HG03460 (cell line): ENCODE data around the gene CAPN15.

Source experiments
- ATAC-seq: cut with Tn5 transposase; IDR thresholded peaks from one replicate; pipeline ENCODE4 v1.9.1; 2021; ENCODE audit not compliant: unreplicated experiment

Gene CAPN15

DNA sequence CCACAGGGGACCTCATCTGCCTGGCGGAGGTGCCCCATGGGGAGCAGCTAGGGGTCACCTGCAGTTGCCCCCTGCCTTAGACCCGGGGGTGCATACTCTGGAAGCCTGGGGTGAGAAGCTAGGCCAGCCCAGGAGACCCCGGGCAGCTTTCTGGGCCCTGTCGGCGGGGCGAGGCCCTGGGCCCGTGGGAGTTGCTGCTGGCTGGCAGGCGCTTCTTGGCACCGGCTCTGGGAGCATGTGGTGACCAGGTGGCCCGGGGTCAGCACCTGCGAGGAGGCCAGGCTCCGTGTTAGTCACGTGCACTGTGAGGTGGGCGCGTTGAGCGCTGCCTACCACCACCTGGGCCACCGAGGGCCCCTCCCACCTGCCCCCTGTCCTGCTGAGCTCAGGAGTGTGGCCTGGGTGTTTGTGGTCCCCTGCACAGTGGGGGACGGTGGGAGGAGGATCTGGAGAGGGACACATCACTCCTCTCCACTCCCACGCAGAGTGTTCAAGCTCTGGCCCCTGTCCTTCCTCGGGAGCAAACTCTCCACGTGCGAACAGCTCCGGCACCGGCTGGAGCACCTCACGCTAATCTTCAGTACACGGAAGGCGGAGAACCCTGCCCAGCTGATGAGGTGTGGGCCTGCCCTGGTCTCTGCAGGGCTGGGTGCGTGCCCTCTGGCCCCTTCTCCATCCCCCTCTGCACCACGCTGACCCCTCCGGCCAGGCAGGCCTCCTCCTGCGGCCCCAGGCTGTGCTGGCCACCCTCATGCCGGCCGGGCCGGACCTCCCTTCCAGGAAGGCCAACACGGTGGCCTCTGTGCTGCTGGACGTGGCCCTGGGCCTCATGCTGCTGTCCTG is 48.1 kb downstream of the CAPN15 start:
- no peak for ATAC-seq

DNA sequence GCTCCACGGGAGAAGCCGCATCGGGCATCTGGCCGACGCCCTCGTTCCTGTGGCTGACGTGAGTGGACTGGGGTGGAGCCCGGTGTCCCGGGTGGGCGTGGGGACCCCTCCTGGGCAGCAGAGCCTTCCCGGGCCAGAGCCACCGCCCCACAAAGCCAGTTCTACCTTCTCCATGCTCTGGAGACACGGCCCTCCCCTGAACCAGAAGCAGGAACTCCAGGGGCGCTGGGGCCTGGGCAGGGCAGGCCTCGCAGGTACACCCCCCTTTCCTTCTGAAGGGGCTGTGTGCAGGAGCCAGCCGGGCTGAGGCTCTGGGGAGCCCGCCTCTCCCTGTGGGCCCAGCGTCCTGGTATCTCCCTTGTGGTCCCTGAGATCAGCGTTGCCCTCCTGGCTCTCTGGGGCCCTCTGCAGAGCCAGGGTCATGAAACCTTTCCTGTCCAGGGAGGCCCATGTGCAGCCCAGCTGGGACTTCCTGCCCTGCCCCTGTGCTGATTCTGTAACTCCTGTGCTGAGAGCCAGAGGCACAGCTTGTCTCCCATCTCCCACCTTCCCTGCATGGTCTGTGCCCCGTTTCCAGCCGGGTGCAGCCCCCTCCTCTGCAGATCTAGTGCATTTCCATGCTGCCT is 48.8 kb downstream of the CAPN15 start:
- no peak for ATAC-seq

DNA sequence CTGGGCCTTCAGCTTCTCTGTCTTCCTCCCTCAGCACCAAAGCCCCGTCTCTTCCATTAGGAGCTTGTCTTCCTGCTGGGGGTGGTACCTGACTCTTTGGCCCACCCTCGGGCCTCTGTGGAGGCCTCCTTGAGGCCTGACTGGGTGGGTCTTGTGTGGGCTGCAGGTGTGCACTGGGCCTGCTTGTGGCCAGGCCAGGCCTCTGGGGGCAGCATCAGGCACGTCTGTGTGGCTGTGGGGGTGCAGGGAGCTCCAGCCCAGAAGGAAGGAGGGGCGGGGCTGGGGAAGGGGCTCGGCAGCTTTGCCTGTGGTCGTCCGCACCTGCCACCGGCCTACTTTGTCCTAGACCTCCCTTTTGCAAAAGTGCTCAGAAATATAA is 49.3 kb downstream of the CAPN15 start:
- no peak for ATAC-seq

DNA sequence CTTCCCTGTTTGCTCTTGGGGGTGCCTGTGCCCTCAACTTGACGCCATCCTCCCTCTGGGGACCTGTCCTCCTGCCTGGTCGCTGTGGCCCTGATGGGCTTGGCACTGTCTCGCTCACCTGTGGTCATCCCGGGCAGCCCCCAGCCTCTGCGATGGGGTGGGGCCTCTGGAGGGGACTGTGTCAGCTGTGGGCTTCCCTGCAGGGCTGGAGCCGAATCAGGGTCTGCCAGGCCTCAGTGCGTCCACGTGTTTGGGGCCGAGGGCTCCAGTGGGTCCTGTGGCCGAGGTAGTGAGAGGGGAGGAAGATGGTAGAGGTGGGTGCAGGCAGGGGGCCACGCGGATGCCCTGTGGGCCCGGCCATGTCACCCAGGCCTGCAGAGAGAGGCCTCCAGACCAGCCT is 50.3 kb downstream of the CAPN15 start:
- ATAC-seq = no peak

DNA sequence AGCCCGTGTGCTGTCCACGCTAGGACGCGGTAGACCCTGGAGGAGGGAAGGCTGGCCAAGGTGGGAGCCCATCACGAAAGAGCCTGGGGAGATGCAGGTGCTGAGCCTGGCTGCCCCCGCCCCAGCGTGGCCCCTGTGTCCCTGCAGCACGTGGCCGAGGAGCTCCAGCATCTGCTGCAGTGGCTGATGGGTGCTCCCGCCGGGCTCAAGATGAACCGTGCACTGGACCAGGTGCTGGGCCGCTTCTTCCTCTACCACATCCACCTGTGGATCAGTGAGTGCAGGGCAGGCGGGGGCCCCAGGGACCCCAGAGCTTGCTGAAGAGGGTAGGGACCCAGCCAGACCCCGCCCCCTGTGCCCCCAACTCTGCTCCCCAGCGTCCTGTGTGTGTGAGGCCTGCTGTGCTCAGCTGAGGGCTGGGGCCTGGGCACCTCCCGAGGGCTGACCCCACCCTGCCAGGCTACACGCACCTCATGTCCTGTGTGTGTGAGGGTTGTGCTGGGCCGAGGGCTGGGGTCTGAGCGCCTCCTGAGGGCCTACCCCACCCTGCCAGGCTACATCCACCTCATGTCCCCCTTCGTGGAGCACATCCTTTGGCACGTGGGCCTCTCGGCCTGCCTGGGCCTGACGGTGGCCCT is 50.8 kb downstream of the CAPN15 start:
- no peak for ATAC-seq

DNA sequence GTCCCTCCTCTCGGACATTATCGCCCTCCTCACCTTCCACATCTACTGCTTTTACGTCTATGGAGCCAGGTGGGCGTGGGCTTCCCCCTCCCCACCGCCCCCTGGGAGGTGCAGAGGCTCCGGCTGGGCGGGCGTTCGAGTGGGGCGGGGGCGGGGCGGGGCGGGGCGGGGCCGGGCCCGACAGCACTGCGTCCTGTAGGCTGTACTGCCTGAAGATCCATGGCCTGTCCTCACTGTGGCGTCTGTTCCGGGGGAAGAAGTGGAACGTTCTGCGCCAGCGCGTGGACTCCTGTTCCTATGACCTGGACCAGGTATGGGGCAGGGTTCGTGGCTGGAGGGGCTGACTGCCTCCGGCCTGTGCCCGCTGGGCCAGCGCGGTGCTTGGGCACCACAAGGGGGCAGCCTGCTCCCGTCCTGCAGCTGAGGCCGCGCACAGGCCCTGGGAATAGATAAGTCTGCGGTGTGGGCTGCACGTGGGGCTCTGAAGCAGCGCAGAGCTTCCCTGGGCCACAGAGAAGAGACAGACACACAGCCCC is 51.4 kb downstream of the CAPN15 start:
- no peak for ATAC-seq

DNA sequence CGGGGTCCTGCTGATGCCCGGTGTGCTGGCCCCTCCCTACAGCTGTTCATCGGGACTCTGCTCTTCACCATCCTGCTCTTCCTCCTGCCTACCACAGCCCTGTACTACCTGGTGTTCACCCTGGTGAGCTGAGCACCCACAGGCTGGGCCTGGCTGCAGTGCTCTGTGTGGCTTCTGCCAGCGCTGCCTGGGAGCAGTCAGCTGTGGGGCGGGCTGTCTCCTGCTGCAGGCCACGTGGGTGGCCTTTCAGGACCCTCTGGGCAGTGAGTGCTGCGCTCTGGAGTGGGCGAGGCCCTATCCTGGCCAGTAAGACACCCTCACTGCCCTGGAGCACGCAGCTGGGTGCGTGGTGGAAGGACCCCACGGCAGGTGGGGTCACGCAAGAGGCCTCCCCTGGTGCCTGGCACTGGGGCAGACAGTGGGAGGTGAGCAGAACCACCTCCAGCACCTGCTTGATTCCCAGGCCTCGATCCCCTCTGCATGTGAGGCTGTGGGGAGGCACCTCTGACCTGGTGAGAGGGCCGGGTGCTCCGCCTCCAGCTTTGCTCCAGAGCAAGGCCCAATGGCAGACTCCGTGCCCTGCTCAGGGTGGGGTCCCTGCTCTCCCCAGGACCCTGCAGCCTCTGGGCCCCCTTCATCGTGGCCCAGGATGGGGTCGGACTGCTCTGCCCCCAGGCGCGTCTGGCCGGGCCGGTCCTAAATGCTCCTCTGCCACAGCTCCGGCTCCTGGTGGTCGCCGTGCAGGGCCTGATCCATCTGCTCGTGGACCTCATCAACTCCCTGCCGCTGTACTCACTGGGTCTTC is 52.8 kb downstream of the CAPN15 start:
- ATAC-seq = no peak

DNA sequence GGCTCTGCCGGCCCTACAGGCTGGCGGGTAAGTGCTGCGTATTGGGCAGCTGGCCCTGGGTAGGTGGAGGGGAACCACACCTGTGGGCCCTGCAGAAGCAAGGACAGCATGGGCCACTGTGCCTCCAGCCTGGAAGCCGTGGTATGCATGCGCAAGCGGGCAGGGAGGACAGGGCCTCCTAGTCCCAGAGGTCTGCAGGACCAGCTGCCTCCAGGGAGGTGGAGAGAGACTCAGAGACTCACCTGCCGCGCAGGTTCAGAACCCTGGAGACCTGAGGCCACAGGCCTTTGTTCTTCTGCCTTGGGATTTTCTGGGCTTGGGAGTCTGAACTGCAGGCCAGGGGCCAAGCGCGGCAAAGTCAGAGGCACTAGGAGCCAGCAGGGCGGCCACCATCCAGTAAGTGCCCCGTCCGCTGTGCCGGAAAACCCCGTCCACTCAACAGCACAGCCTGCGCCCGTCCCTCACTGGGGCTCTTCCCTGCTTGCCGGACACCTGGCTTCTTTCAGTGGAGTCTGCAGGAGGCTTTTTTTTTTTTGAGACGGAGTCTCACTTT is 53.5 kb downstream of the CAPN15 start:
- ATAC-seq = no peak

DNA sequence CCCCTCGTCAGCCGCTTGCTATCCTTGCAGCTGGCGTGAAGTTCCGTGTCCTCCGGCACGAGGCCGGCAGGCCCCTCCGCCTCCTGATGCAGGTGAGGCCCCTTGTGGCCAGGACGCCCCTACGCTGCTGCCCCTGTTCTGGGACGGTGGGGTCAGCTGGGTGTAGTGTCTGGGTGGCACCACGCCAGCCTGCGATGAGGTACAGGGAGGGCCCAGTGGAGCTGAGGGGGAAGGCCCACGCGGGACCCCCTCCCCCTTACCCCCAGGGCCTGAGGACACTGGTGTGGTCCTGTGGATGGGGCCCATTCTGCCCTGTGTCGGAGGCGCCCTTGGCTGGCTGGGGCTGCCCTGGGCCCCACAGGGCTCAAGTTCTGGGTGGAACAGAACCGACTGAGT is 54.7 kb downstream of the CAPN15 start:
- ATAC-seq = no peak

DNA sequence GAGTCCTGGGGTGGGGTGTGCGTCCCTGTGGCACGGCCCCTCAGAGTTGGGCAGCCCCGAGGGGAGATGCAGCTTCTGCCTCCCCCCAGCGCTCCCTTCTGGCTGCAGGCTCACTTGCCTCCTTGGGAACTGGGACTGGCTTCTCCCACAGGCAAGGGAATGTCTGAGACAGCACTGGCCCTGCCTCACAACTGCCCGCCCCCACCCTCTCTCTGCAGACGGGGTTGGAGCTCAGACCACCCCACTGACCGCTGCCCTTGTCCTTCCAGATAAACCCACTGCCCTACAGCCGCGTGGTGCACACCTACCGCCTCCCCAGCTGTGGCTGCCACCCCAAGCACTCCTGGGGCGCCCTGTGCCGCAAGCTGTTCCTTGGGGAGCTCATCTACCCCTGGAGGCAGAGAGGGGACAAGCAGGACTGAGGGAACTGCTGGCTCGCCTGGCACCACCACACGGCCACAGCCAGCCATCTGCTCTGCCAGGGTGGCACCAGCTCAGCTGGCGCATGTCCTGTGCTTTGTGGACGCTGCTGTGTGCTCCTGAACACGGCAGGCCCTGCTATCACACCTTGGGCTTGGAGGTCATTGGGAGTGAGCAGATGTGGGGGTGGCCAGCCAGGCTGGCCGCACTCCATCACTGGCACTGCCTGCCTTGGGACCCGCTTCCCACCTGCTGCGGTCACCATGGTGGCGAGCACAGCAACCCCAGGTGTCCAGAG is 55.3 kb downstream of the CAPN15 start:
- no peak for ATAC-seq

DNA sequence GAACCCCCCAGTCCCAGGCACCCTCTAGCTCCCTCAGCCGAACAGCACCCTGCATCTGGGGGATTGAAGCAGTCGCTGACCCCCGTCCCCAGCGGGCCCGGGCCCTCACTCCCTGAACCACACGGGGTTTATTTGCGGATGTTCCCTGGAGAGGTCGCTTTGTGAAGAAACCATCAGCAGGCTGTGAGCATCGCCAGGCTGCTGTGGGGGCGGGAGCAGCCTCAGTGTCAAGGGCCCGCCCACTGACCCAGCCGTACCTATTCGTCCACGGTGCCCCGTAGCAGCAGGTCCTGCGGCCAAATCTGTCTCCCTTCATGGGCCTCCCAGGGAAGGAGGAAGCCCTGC is 55.9 kb downstream of the CAPN15 start:
- ATAC-seq = no peak

DNA sequence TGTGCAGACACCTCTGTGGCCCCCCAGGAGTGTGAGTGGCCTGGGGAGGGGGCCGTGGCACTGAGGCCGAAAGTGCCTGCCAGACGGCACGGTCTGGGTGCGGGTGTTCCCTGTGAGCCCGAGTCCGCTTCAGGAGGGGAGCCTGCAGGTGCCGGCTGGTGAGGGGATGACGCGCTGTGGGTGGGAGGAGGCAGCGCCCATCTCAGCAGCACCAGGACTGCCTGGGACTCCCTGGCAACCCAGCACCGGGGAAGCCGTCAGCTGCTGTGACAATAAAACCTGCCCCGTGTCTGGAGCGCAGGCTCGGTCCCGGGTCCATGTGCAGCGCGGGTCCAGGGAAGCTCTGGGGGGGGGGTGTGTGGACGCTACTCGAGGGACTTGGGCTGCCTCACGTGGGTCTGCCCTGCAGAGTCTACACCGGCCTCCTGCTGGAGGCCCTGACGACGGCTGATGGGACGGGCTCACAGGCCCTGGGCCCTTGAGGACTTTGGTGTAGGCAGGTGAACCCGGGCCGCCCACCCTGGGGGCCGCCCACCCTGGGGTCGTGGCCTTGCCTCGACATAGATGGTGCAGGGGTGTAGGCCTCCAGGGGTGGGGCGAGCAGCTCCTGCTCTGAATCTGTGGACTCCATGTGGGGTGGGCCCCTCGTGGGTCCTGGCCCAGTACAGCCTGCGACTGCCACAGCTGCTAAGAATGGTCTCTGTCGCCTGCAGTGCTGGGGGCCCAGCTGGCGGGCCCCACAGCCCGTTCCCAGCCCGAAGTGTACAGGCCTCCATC is 56.5 kb downstream of the CAPN15 start:
- ATAC-seq = no peak

DNA sequence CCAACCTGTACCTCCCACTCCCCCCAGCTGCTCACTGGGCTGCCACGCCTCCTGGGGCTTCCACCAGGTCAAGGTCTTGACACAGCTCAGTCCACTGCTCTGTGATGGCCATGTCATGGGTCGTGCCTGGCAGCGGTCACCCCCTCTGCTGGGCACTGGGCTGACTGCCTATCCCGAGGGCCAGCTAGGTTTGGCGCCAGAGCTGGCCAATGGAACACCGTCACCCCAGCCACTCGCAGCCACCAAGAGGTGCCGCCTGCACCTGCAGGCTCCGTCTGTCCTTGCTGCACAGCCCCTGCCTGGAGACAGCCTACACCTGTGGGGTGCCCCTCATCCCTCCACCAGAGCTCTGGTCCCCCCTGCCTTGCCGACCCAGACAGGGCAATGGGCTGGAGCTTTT is 57.8 kb downstream of the CAPN15 start:
- ATAC-seq = no peak

DNA sequence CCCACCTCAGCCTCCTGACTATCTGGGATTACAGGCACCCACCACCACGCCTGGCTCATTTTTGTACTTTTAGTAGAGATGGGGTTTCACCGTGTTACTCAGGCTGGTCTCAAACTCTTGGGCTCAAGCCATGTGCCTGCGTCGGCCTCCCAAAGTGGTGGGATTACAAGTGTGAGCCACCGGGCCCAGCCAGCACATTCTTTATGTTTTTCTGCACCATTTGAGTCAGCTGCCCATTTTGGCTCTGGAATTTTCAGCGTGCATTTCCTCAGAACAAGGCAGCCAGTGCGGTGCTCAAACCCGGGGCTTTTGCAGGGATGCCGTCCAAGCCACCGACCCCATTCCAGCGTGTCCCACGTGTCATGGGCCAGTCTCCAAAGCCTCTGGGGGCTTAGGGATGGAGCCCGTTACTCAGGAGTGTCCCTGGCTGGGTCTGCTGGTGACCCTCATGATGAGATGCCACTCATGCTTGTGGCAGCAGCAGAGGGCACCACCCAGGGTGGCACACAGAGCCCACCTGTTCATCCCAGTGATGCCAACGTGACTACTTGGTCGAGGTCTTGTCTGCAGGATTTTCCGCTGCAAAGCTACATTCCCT is 58.6 kb downstream of the CAPN15 start:
- no peak for ATAC-seq

DNA sequence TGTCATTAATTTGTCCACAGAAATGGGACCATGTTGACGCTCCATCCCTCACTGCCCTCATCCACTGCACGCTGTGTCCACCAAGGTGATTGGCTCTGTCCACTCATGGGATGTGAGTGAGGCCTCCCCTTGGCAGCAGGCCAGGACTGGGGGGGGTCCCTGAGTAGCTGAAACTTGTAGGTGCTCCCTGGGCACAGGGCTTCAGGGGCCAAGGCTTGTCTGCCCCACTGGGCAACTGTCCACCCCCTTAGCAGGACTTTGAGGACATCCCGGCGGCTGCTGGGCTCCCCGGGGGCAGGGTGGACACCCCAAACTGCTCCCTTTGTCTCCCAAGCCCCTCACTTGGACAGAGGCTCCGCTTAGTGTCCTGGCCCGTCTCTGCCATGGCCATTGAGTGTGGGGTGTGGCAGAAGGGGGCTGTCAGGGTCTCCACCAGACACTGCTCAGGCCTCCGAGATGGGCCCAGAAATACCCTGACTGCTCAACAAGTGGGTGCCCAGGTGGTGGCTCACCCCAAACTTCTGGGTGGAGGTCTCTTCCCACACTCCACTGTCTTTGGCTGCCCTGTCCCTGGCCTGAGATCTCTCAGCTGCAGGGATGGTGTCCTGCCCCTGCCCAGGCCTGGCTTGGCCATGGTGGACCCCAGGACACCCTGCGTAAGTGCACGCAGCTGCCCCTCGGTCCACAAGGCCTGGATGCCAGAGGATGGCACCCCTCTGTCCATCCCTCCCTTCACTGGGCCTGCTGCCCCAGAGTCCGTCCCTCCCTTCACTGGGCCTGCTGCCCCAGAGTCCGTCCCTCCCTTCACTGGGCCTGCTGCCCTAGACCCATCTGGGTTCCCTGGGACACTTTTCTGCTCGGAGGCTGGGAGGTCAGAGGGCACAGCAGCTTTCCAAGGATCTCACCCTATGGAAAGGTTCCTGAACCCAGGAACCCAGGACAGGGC is 59.4 kb downstream of the CAPN15 start:
- no peak for ATAC-seq

DNA sequence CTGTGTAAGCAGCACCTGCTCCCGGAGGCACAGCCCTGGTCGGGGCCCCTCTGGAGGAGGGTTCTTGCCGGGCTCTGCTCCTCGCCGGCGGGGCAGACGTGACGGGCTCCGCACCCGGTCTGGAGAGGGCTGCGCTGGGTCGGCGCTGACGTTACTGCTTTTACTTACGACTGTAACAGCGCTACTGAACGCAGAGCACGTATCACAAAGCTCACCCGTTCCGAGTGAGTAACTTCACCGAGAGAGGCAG is 61.1 kb downstream of the CAPN15 start:
- peak; percentile 12 for ATAC-seq

DNA sequence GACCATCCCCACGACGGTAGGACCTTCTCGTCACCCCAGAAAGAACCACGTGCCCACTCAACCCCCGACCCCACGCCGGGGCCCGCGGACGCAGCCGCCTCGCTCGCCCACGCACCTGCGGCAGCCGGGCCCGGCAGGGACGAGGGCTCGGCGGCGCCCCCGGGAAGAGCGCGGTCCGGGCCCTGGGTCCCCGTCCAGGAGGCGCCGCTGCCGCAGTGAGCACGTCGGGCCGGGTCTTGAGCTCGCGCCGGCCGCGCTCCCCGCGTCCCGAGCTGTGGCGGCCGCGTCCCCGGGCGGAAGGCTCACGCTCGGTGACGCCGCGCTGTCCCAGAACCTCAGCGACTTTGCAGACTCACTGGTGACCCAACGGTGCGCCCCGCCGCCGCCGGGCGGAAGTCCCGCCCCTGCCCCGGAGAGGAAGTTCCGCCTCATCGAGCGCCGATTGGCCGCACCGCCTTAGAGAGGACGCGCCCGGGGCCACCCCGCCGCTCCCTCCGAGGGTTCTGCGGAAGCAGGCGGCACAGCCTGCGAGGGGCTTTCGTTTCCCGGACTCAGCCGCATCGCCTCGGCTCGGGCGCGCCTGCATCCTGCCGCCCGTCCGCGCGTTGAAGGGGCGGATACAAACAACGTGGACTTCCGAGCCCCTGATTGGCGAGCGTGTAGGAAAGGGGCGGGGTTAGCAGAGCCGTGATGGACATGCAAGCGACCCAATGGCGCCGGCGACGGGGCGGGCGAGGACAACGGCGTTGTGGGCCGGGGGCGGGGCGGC is 61.6 kb downstream of the CAPN15 start:
- ATAC-seq = peak; percentile 67
